HCEC 1CT (cell line): ENCODE data around the gene IQGAP3.
A peak's percentile ranks its signal among the peaks of the same experiment; 100 is the strongest.
"Not testable (repeated sequence)": the region's sequence is repeated elsewhere in the genome, so short reads cannot be mapped to it uniquely, and the experiment has no call there.

ENCODE experiments used
- DNase-seq: peaks from one replicate; pipeline ENCODE4 v3.0.0-alpha.2; 2017

The IQGAP3 gene

GRCh38 chr1:156571919-156572662 lies at the start of gene IQGAP3:
Gene IQGAP3 (minus strand): TSS chr1:156572565. CDS start chr1:156572529, 36 bp downstream.
- DNase-seq, result peak; percentile 77

GRCh38 chr1:156619582-156619955 lies 47.2 kb upstream of the IQGAP3 start:
- no peak for DNase-seq

- no peak for DNase-seq
Observed at GRCh38 chr1:156618853-156619581, 46.7 kb upstream of the IQGAP3 start, which contains the start of gene HAPLN2. Gene HAPLN2 (plus strand): TSS chr1:156619415. CDS start chr1:156623491, 4,076 bp downstream.

- DNase-seq, result no peak
Observed at GRCh38 chr1:156616463-156616862, 44.1 kb upstream of the IQGAP3 start.

GRCh38 chr1:156615946-156616345 lies 43.6 kb upstream of the IQGAP3 start:
- DNase-seq, result no peak

GRCh38 chr1:156612666-156613065 lies 40.3 kb upstream of the IQGAP3 start:
- no peak for DNase-seq

- not testable (repeated sequence) for DNase-seq
Observed at GRCh38 chr1:156610072-156610471, 37.7 kb upstream of the IQGAP3 start.

- no peak for DNase-seq
Observed at GRCh38 chr1:156608981-156609380, 36.6 kb upstream of the IQGAP3 start.

- peak; percentile 71 for DNase-seq
Observed at GRCh38 chr1:156608036-156608674, 35.8 kb upstream of the IQGAP3 start.

GRCh38 chr1:156607344-156607743 lies 35.0 kb upstream of the IQGAP3 start:
- DNase-seq, result not testable (repeated sequence)

GRCh38 chr1:156602557-156602993 lies 30.2 kb upstream of the IQGAP3 start:
- no peak for DNase-seq

GRCh38 chr1:156601892-156602291 lies 29.5 kb upstream of the IQGAP3 start:
- DNase-seq, result no peak

- peak; percentile 93 for DNase-seq
Observed at GRCh38 chr1:156601122-156601830, 28.9 kb upstream of the IQGAP3 start, which contains the start of gene GPATCH4. Gene GPATCH4 (minus strand): TSS chr1:156601479.

GRCh38 chr1:156600733-156601121 lies 28.4 kb upstream of the IQGAP3 start:
- no peak for DNase-seq

GRCh38 chr1:156599811-156600210 lies 27.4 kb upstream of the IQGAP3 start:
- DNase-seq, result no peak

GRCh38 chr1:156598731-156599432 lies 26.5 kb upstream of the IQGAP3 start:
- no peak for DNase-seq

- no peak for DNase-seq
Observed at GRCh38 chr1:156598125-156598524, 25.8 kb upstream of the IQGAP3 start.

GRCh38 chr1:156596426-156596825 lies 24.1 kb upstream of the IQGAP3 start:
- DNase-seq, result no peak

- no peak for DNase-seq
Observed at GRCh38 chr1:156595016-156595415, 22.7 kb upstream of the IQGAP3 start.

GRCh38 chr1:156594190-156594589 lies 21.8 kb upstream of the IQGAP3 start:
- DNase-seq, result no peak

- no peak for DNase-seq
Observed at GRCh38 chr1:156593661-156593989, 21.3 kb upstream of the IQGAP3 start.

GRCh38 chr1:156592910-156593660 lies 20.7 kb upstream of the IQGAP3 start:
- DNase-seq, result no peak
